ENCODE measurements around the gene PPP1R15B.

GRCh38 chr1:204415351-204415750 lies 3.7 kb upstream of the PPP1R15B start:
- TF ChIP-seq ZNF274 (IDR thresholded peaks at IDR 0.05; ENCODE audit: low read depth, low read length): no peak
- TF ChIP-seq YY1 (IDR thresholded peaks at IDR 0.05; ENCODE audit: insufficient read depth, insufficient read length): no peak
- TF ChIP-seq SUZ12 (IDR thresholded peaks at IDR 0.05; ENCODE audit: extremely low read depth, insufficient read depth, insufficient read length): no peak

Data from NT2/D1 (cell line).